GM12873 (cell line): Measurements from ENCODE around the gene CADPS2.

Experiments used
- CTCF ChIP-seq: IDR thresholded peaks from 2 replicates; pipeline ENCODE4 v1.5.1; 2012; ENCODE audit warnings: low read depth, mild to moderate bottlenecking, moderate library complexity, low read length, control low read depth; ENCODE audit not compliant: insufficient read depth; ENCODE audit errors: missing control alignments

The CADPS2 gene

GRCh38 chr7:122438006-122438405 lies 448.3 kb downstream of the CADPS2 start:
- TF ChIP-seq CTCF = no peak

GRCh38 chr7:122433765-122434164 lies 452.5 kb downstream of the CADPS2 start:
- TF ChIP-seq CTCF = no peak

- no peak for TF ChIP-seq CTCF
Observed at GRCh38 chr7:122430710-122431109, 455.6 kb downstream of the CADPS2 start.

GRCh38 chr7:122429926-122430325 lies 456.3 kb downstream of the CADPS2 start:
- no peak for TF ChIP-seq CTCF

GRCh38 chr7:122425731-122426130 lies 460.5 kb downstream of the CADPS2 start:
- TF ChIP-seq CTCF = no peak

- no peak for TF ChIP-seq CTCF
Observed at GRCh38 chr7:122423591-122423990, 462.7 kb downstream of the CADPS2 start.

- TF ChIP-seq CTCF = no peak
Observed at GRCh38 chr7:122416336-122416735, 469.9 kb downstream of the CADPS2 start.
